HFFc6 (cell line): ENCODE measurements around the gene FAM83G. TPM values are rescaled to one million over a fixed set of nuclear protein-coding genes. Genes with fewer than 3 reads are reported as not detected.

Experiments
- DNase-seq: peaks from one replicate; pipeline ENCODE4 v3.0.0-alpha.2; 2018
- H3K27ac Mint-ChIP-seq: 2 replicates; pipeline ENCODE4 v1.8.0; 2020; ENCODE audit warnings: mild to moderate bottlenecking, mixed read lengths
- H3K27me3 Mint-ChIP-seq: 2 replicates; pipeline ENCODE4 v1.8.0; 2021; ENCODE audit warnings: mild to moderate bottlenecking, moderate library complexity, mixed read lengths; ENCODE audit not compliant: insufficient read depth
- H3K36me3 Mint-ChIP-seq: 2 replicates; pipeline ENCODE4 v1.8.0; 2021; ENCODE audit warnings: low read depth, mixed read lengths
- H3K4me1 Mint-ChIP-seq: 2 replicates; pipeline ENCODE4 v1.8.0; 2020; ENCODE audit warnings: low read depth, mixed read lengths
- H3K4me3 Mint-ChIP-seq: 2 replicates; pipeline ENCODE4 v1.8.0; 2020; ENCODE audit warnings: mild to moderate bottlenecking, moderate library complexity, mixed read lengths
- H3K9me3 Mint-ChIP-seq: 2 replicates; pipeline ENCODE4 v1.8.0; 2020; ENCODE audit warnings: mild to moderate bottlenecking, mixed read lengths
- CTCF ChIP-seq: fragments of 200-600 bp; sonication (generic); IDR thresholded peaks from 2 replicates; pipeline ENCODE4 v1.5.0; 2021; ENCODE audit warnings: antibody characterized with exemption, mild to moderate bottlenecking
- total RNA-seq, 6 experiments: library from RNA; stranded (reverse); fragmentation: NEBNext Ultra II Directional; extraction: Animal tissue kit (Norgen Biotek cat#: 25700); gene quantifications; 2 replicates in 1 of 6; 3 replicates in 5 of 6; pipeline ENCODE4 v1.2.3, GENCODE V29; 2021

The FAM83G gene
- total RNA-seq, 6 experiments from 2014 or later, result 21.0 to 24.0 (median 21.7) TPM

GRCh38 chr17:18991531-18992315 is 12.8 kb downstream of the FAM83G start:
- DNase-seq, result no peak
- no peaks in the 10 kb centered on the region for H3K27me3 Mint-ChIP-seq
- peaks cover 18% of the 10 kb centered on the region for H3K9me3 Mint-ChIP-seq
- H3K27ac Mint-ChIP-seq, result no peak overlapping the region
- no peak overlapping the region for H3K4me3 Mint-ChIP-seq
- H3K36me3 Mint-ChIP-seq, result peaks cover 25% of the 10 kb centered on the region
- H3K4me1 Mint-ChIP-seq, result no peaks in the 10 kb centered on the region
- no peak for TF ChIP-seq CTCF

- H3K4me3 Mint-ChIP-seq, result no peak overlapping the region
- DNase-seq, result no peak
- TF ChIP-seq CTCF, result no peak
- peaks cover 11% of the 10 kb centered on the region for H3K36me3 Mint-ChIP-seq
- H3K27ac Mint-ChIP-seq, result no peak overlapping the region
- no peaks in the 10 kb centered on the region for H3K4me1 Mint-ChIP-seq
- peaks cover 2% of the 10 kb centered on the region; the same call in 1 of the 2 replicates for H3K27me3 Mint-ChIP-seq
- H3K9me3 Mint-ChIP-seq, result peaks cover 7% of the 10 kb centered on the region
Observed at GRCh38 chr17:18990331-18990730, 14.2 kb downstream of the FAM83G start.

GRCh38 chr17:18988546-18989173 is 15.9 kb downstream of the FAM83G start:
- Mint-ChIP-seq H3K36me3 (no peaks in the 10 kb centered on the region), H3K4me3 (no peak overlapping the region), H3K9me3 (no peaks in the 10 kb centered on the region), H3K27ac (no peak overlapping the region), H3K4me1 (no peaks in the 10 kb centered on the region), H3K27me3 (peaks cover 2% of the 10 kb centered on the region; the same call in 1 of the 2 replicates)
- no peak for TF ChIP-seq CTCF
- DNase-seq, result no peak

- H3K9me3 Mint-ChIP-seq, result no peaks in the 10 kb centered on the region
- H3K4me3 Mint-ChIP-seq, result no peak overlapping the region
- peaks cover 2% of the 10 kb centered on the region; the same call in 1 of the 2 replicates for H3K27me3 Mint-ChIP-seq
- no peak for DNase-seq
- TF ChIP-seq CTCF, result no peak
- no peak overlapping the region for H3K27ac Mint-ChIP-seq
- peaks cover 5% of the 10 kb centered on the region for H3K4me1 Mint-ChIP-seq
- H3K36me3 Mint-ChIP-seq, result no peaks in the 10 kb centered on the region
Observed at GRCh38 chr17:18987862-18988545, 16.6 kb downstream of the FAM83G start.

- Mint-ChIP-seq H3K4me1 (peaks cover 13% of the 10 kb centered on the region), H3K36me3 (no peaks in the 10 kb centered on the region), H3K27me3 (peaks cover 2% of the 10 kb centered on the region; the same call in 1 of the 2 replicates), H3K27ac (no peak overlapping the region), H3K9me3 (no peaks in the 10 kb centered on the region), H3K4me3 (no peak overlapping the region)
- no peak for DNase-seq
- no peak for TF ChIP-seq CTCF
Observed at GRCh38 chr17:18987230-18987610, 17.3 kb downstream of the FAM83G start.
